Stomach (tissue), 4 donors: ENCODE data around the gene CHCT1.

Experiments used
- CTCF ChIP-seq, 7 experiments: fragments of 450-650 bp in 4 of 7; fragments of 200-600 bp in 3 of 7; sonication (generic) in 3 of 7; IDR thresholded peaks; one replicate each; pipeline ENCODE4 v1.5.1; 2016 to 2019; ENCODE audit warnings: antibody characterized with exemption in 7 of 7, control low read depth in 2 of 7, mild to moderate bottlenecking in 1 of 7
- EP300 ChIP-seq: sonication (generic); formaldehyde crosslinking; IDR thresholded peaks from one replicate; pipeline ENCODE4 v1.6.1; 2017; ENCODE audit warnings: antibody characterized with exemption
- POLR2A ChIP-seq, 4 donors: fragments of 450-650 bp; IDR thresholded peaks; one replicate each; pipeline ENCODE4 v1.6.1; 2016; ENCODE audit warnings: antibody characterized with exemption in 4 of 4, control low read depth in 2 of 4, mild to moderate bottlenecking in 1 of 4, moderate library complexity in 1 of 4
- POLR2AphosphoS5 ChIP-seq, 3 donors: sonication (generic); formaldehyde crosslinking; IDR thresholded peaks; one replicate each; pipeline ENCODE4 v1.6.1; 2016; ENCODE audit warnings: antibody characterized with exemption in 3 of 3

DNA sequence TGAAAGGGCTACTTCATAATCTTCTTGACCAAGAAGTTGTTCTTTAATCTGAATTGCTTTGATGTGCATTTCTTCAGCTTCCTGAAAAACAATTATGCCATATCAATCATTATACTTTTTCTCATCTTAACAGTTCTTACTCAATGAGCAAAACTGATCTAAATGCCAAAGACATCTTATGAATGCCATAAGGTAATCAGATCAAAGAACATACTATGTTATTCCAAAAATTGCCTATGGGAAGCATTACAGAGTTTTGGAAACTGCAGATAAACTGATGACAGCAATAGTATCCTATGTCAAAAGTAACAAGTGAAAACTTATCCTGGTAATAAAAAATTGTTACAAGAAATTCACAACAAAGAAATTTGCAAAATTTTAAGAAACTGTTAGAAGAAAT lies 29.7 kb downstream of the CHCT1 start:
- TF ChIP-seq CTCF (IDR thresholded peaks at IDR 0.05) (no peak), POLR2A (IDR thresholded peaks at IDR 0.05) (no peak), POLR2AphosphoS5 (IDR thresholded peaks at IDR 0.05) (no peak), EP300 (no peak)
